ENCODE measurements around the gene TLN1.

TLN1 gene

DNA sequence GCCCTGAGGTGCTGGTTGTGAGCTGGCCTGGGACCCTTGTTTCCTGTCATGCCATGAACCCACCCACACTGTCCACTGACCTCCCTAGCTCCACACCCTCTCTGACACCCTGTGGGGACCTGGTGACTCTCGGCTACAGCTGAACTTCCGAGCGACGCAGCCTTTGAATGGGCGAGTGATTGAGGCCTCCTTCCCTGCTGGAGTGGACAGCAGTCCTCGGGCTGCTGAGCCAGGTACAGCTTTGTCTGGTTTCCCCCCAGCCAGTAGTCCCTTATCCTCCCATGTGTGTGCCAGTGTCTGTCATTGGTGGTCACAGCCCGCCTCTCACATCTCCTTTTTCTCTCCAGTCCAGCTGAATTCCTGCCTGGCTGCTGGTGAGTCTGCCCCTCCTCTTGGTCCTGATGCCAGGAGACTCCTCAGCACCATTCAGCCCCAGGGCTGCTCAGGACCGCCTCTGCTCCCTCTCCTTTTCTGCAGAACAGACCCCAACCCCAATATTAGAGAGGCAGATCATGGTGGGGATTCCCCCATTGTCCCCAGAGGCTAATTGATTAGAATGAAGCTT lies 52.1 kb downstream of the TLN1 start:
- Histone ChIP-seq H3K27me3 (ENCODE audit: control insufficient read depth, insufficient read depth, low read length) (peaks cover 4% of the 10 kb centered on the region), H3K36me3 (ENCODE audit: insufficient read depth, low read length) (peaks cover 32% of the 10 kb centered on the region), H3K9me3 (replicated peaks; ENCODE audit: low read length) (no peaks in the 10 kb centered on the region), H3K9ac (ENCODE audit: low read depth, low read length) (no peak overlapping the region), H3K4me3 (ENCODE audit: low read length) (no peak overlapping the region), H3K4me2 (ENCODE audit: low read length) (no peak overlapping the region), H3K4me1 (ENCODE audit: control insufficient read depth, insufficient read depth, low read length) (peaks cover 42% of the 10 kb centered on the region)

DNA sequence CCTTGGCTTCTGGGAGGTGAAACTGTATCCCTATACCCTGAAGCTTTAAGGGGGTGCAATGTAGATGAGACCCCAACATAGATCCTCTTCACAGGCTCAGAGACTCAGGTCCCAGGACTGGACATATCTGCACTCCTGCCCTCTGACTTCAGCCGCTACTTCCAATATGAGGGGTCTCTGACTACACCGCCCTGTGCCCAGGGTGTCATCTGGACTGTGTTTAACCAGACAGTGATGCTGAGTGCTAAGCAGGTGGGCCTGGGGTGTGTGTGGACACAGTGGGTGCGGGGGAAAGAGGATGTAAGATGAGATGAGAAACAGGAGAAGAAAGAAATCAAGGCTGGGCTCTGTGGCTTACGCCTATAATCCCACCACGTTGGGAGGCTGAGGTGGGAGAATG lies 52.9 kb downstream of the TLN1 start:
- Histone ChIP-seq H3K4me3 (ENCODE audit: low read length) (no peak overlapping the region), H3K4me1 (ENCODE audit: control insufficient read depth, insufficient read depth, low read length) (peaks cover 35% of the 10 kb centered on the region), H3K9me3 (replicated peaks; ENCODE audit: low read length) (no peaks in the 10 kb centered on the region), H3K9ac (ENCODE audit: low read depth, low read length) (no peak overlapping the region), H3K36me3 (ENCODE audit: insufficient read depth, low read length) (peaks cover 25% of the 10 kb centered on the region), H3K27me3 (ENCODE audit: control insufficient read depth, insufficient read depth, low read length) (peaks cover 7% of the 10 kb centered on the region), H3K4me2 (ENCODE audit: low read length) (no peak overlapping the region)

DNA sequence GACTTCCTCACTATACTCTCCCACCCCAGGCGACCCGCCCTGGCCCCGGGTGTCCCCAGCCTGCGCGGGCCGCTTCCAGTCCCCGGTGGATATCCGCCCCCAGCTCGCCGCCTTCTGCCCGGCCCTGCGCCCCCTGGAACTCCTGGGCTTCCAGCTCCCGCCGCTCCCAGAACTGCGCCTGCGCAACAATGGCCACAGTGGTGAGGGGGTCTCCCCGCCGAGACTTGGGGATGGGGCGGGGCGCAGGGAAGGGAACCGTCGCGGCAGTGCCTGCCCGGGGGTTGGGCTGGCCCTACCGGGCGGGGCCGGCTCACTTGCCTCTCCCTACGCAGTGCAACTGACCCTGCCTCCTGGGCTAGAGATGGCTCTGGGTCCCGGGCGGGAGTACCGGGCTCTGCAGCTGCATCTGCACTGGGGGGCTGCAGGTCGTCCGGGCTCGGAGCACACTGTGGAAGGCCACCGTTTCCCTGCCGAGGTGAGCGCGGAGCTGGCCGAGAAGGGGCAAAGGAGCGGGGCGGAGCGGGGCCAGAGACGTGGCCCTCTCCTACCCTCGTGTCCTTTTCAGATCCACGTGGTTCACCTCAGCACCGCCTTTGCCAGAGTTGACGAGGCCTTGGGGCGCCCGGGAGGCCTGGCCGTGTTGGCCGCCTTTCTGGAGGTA lies 56.1 kb downstream of the TLN1 start:
- Histone ChIP-seq H3K9me3 (replicated peaks; ENCODE audit: low read length) (no peaks in the 10 kb centered on the region), H3K36me3 (ENCODE audit: insufficient read depth, low read length) (no peaks in the 10 kb centered on the region), H3K4me3 (ENCODE audit: low read length) (peak overlapping the region; percentile 71), H3K4me1 (ENCODE audit: control insufficient read depth, insufficient read depth, low read length) (peaks cover 14% of the 10 kb centered on the region), H3K27me3 (ENCODE audit: control insufficient read depth, insufficient read depth, low read length) (peaks cover 7% of the 10 kb centered on the region), H3K9ac (ENCODE audit: low read depth, low read length) (peak overlapping the region; percentile 38), H3K4me2 (ENCODE audit: low read length) (peak overlapping the region; percentile 92)

DNA sequence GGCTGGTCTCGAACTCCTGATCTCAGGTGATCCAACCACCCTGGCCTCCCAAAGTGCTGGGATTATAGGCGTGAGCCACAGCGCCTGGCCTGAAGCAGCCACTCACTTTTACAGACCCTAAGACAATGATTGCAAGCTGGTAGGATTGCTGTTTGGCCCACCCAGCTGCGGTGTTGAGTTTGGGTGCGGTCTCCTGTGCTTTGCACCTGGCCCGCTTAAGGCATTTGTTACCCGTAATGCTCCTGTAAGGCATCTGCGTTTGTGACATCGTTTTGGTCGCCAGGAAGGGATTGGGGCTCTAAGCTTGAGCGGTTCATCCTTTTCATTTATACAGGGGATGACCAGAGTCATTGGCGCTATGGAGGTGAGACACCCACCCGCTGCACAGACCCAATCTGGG lies 56.8 kb downstream of the TLN1 start:
- peak overlapping the region; percentile 92 for H3K4me2 ChIP-seq (ENCODE audit: low read length)
- H3K9ac ChIP-seq (ENCODE audit: low read depth, low read length): no peak overlapping the region
- peaks cover 7% of the 10 kb centered on the region for H3K27me3 ChIP-seq (ENCODE audit: control insufficient read depth, insufficient read depth, low read length)
- H3K36me3 ChIP-seq (ENCODE audit: insufficient read depth, low read length): no peaks in the 10 kb centered on the region
- peak overlapping the region; percentile 71 for H3K4me3 ChIP-seq (ENCODE audit: low read length)
- H3K9me3 ChIP-seq (replicated peaks; ENCODE audit: low read length): no peaks in the 10 kb centered on the region
- peaks cover 14% of the 10 kb centered on the region for H3K4me1 ChIP-seq (ENCODE audit: control insufficient read depth, insufficient read depth, low read length)

DNA sequence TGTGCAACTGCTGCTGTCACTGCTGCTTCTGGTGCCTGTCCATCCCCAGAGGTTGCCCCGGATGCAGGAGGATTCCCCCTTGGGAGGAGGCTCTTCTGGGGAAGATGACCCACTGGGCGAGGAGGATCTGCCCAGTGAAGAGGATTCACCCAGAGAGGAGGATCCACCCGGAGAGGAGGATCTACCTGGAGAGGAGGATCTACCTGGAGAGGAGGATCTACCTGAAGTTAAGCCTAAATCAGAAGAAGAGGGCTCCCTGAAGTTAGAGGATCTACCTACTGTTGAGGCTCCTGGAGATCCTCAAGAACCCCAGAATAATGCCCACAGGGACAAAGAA lies 58.0 kb downstream of the TLN1 start:
- Histone ChIP-seq H3K4me1 (ENCODE audit: control insufficient read depth, insufficient read depth, low read length) (peaks cover 14% of the 10 kb centered on the region), H3K4me3 (ENCODE audit: low read length) (no peak overlapping the region), H3K9me3 (replicated peaks; ENCODE audit: low read length) (no peaks in the 10 kb centered on the region), H3K9ac (ENCODE audit: low read depth, low read length) (no peak overlapping the region), H3K27me3 (ENCODE audit: control insufficient read depth, insufficient read depth, low read length) (peaks cover 7% of the 10 kb centered on the region), H3K36me3 (ENCODE audit: insufficient read depth, low read length) (no peaks in the 10 kb centered on the region), H3K4me2 (ENCODE audit: low read length) (no peak overlapping the region)

DNA sequence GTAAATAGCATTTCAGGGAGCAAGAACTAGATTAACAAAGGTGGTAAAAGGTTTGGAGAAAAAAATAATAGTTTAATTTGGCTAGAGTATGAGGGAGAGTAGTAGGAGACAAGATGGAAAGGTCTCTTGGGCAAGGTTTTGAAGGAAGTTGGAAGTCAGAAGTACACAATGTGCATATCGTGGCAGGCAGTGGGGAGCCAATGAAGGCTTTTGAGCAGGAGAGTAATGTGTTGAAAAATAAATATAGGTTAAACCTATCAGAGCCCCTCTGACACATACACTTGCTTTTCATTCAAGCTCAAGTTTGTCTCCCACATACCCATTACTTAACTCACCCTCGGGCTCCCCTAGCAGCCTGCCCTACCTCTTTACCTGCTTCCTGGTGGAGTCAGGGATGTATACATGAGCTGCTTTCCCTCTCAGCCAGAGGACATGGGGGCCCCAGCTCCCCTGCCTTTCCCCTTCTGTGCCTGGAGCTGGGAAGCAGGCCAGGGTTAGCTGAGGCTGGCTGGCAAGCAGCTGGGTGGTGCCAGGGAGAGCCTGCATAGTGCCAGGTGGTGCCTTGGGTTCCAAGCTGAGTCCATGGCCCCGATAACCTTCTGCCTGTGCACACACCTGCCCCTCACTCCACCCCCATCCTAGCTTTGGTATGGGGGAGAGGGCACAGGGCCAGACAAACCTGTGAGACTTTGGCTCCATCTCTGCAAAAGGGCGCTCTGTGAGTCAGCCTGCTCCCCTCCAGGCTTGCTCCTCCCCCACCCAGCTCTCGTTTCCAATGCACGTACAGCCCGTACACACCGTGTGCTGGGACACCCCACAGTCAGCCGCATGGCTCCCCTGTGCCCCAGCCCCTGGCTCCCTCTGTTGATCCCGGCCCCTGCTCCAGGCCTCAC lies 58.6 kb downstream of the TLN1 start, which contains the start of gene CA9:
TSS of gene CA9 (plus strand) at position 797 of the 893 bp plus-strand sequence. CDS start at position 829, 32 bp downstream.
- Histone ChIP-seq H3K4me1 (ENCODE audit: control insufficient read depth, insufficient read depth, low read length) (peaks cover 14% of the 10 kb centered on the region), H3K9ac (ENCODE audit: low read depth, low read length) (no peak within 1 kb of the TSS), H3K27me3 (ENCODE audit: control insufficient read depth, insufficient read depth, low read length) (peaks cover 7% of the 10 kb centered on the region), H3K4me2 (ENCODE audit: low read length) (no peak within 1 kb of the TSS), H3K4me3 (ENCODE audit: low read length) (no peak within 1 kb of the TSS), H3K9me3 (replicated peaks; ENCODE audit: low read length) (no peaks in the 10 kb centered on the region), H3K36me3 (ENCODE audit: insufficient read depth, low read length) (no peaks in the 10 kb centered on the region)

DNA sequence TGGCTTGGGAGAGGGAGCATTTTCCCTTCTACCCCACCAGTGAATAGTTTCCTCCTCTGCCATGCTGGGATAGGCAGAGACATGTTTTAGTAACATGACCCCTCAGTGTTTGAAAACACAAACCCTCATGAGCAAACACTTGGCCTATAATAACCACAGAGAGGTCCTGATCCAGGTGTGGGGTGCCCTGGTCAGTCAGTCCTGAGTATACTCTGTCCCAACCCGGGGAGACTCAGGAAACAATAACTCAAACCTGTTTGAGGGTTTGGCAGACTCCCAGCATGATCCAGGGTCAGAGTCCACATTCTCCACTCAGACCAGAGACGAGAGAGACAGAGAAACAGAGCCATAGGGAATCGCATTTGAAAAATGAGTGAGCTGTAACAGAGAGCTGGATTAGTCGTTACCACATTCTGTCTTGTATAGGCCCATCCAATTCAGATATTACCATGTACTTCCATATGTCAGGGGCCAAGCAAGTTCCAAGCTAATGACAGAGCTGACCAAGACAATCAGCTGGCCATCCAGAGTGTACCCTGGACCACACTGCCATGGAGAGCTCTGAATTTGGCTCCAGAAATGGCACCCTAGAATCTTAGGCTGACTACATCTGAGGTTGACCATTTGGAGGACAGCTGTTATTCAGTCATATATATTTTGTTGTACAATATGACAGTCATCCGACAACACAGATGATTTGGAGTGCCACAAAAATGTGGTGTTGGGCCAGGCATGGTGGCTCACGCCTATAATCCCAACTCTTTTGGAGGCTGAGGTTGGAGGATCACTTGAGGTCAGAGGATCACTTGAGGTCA lies 62.5 kb downstream of the TLN1 start:
- Histone ChIP-seq H3K36me3 (ENCODE audit: insufficient read depth, low read length) (no peaks in the 10 kb centered on the region), H3K27me3 (ENCODE audit: control insufficient read depth, insufficient read depth, low read length) (peaks cover 2% of the 10 kb centered on the region), H3K9ac (ENCODE audit: low read depth, low read length) (no peak overlapping the region), H3K4me2 (ENCODE audit: low read length) (no peak overlapping the region), H3K4me1 (ENCODE audit: control insufficient read depth, insufficient read depth, low read length) (peaks cover 22% of the 10 kb centered on the region), H3K9me3 (replicated peaks; ENCODE audit: low read length) (no peaks in the 10 kb centered on the region), H3K4me3 (ENCODE audit: low read length) (no peak overlapping the region)

DNA sequence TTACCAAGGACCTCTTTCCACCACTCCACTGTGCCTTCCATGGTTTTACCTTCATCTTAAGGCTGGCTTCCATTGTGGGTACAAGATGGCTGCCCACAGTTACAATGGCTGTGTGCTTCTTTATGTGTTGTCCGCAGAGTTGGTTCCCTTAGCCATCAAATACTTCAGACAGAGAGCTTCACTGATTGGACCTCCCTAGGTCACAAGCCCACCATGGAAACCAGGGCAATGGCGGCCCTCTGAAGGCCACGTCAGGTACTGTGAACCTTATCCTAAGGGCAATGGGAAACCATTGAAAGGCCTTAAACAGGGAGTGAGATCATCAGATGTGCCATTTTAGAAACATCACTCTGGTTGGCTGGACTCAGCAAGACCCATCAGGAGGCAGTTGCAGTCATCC lies 64.1 kb downstream of the TLN1 start:
- Histone ChIP-seq H3K4me1 (ENCODE audit: control insufficient read depth, insufficient read depth, low read length) (peaks cover 23% of the 10 kb centered on the region), H3K4me3 (ENCODE audit: low read length) (no peak overlapping the region), H3K9me3 (replicated peaks; ENCODE audit: low read length) (no peaks in the 10 kb centered on the region), H3K27me3 (ENCODE audit: control insufficient read depth, insufficient read depth, low read length) (no peaks in the 10 kb centered on the region), H3K36me3 (ENCODE audit: insufficient read depth, low read length) (no peaks in the 10 kb centered on the region), H3K9ac (ENCODE audit: low read depth, low read length) (no peak overlapping the region), H3K4me2 (ENCODE audit: low read length) (no peak overlapping the region)

DNA sequence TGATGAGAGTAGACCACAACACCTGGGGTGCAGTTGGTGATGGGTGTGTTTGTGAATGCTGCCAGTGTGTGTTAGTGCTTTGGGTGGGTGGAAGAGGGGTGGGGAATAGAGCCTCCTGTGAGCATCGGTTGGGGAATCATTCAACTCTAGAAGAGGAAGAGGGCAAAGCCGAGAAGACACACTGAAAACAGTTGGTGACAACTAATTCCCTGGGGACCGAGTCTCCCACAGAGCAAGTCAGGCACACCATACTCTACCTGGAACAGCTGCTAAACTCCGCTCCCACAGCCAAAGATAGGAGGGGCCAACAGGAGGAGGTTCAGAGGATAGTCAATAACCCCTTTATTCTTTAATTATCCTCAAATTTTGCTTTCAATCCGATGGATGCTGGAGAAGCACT lies 65.4 kb downstream of the TLN1 start:
- Histone ChIP-seq H3K4me1 (ENCODE audit: control insufficient read depth, insufficient read depth, low read length) (peaks cover 23% of the 10 kb centered on the region), H3K4me2 (ENCODE audit: low read length) (no peak overlapping the region), H3K27me3 (ENCODE audit: control insufficient read depth, insufficient read depth, low read length) (no peaks in the 10 kb centered on the region), H3K4me3 (ENCODE audit: low read length) (no peak overlapping the region), H3K9me3 (replicated peaks; ENCODE audit: low read length) (no peaks in the 10 kb centered on the region), H3K9ac (ENCODE audit: low read depth, low read length) (no peak overlapping the region), H3K36me3 (ENCODE audit: insufficient read depth, low read length) (peaks cover 7% of the 10 kb centered on the region)

DNA sequence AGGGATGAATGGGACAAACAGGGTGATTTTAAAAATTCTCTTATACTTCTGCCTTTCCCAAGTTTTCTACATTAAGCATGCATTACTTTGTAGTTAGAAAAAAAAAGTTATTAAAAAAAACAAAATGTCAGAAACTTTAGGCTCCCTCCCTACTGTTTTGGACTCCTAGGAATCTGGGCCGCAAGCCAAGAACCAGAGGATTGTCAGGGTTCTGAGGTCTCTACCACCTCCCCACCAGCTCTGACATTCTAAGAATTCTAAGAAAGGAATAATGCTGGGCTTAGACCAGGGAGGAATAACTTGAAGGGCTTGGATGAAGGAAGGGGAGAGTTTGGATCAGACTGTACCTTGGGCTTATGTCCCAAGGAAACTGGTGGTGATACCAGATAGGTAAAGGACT lies 66.0 kb downstream of the TLN1 start:
- no peak overlapping the region for H3K4me3 ChIP-seq (ENCODE audit: low read length)
- no peak overlapping the region for H3K9ac ChIP-seq (ENCODE audit: low read depth, low read length)
- H3K4me1 ChIP-seq (ENCODE audit: control insufficient read depth, insufficient read depth, low read length): peaks cover 26% of the 10 kb centered on the region
- H3K36me3 ChIP-seq (ENCODE audit: insufficient read depth, low read length): peaks cover 7% of the 10 kb centered on the region
- no peaks in the 10 kb centered on the region for H3K27me3 ChIP-seq (ENCODE audit: control insufficient read depth, insufficient read depth, low read length)
- H3K9me3 ChIP-seq (replicated peaks; ENCODE audit: low read length): no peaks in the 10 kb centered on the region
- H3K4me2 ChIP-seq (ENCODE audit: low read length): no peak overlapping the region

DNA sequence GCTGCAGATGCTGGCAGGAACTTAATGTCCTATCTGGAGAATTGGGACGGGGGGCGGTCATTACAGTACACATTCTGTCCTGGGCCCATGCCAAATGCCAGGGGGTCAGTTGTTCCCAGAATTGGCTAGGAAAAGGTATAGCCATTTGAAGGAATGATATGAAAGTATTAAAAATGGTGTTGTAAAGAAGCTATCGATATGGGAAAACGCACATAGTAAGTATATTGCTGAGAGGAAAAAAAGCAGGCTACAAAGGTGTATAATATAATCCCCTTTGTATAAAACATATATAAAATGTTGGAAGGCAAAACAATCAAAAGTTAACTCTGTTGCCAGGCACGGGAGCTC lies 66.5 kb downstream of the TLN1 start:
- Histone ChIP-seq H3K9ac (ENCODE audit: low read depth, low read length) (peak overlapping the region; percentile 74), H3K36me3 (ENCODE audit: insufficient read depth, low read length) (peaks cover 11% of the 10 kb centered on the region), H3K4me1 (ENCODE audit: control insufficient read depth, insufficient read depth, low read length) (peaks cover 32% of the 10 kb centered on the region), H3K27me3 (ENCODE audit: control insufficient read depth, insufficient read depth, low read length) (no peaks in the 10 kb centered on the region), H3K4me3 (ENCODE audit: low read length) (peak overlapping the region; percentile 75), H3K9me3 (replicated peaks; ENCODE audit: low read length) (no peaks in the 10 kb centered on the region), H3K4me2 (ENCODE audit: low read length) (peak overlapping the region; percentile 91)

All from skeletal muscle satellite cell (primary cell).